GM21360 (cell line): Measurements from ENCODE around the gene IFT122.
"Not testable (repeated sequence)": the region's sequence is repeated elsewhere in the genome, so short reads cannot be mapped to it uniquely, and the experiment has no call there.

Source experiments
- ATAC-seq: cut with Tn5 transposase; IDR thresholded peaks from one replicate; pipeline ENCODE4 v1.9.1; 2021; ENCODE audit warnings: mild to moderate bottlenecking, moderate library complexity; ENCODE audit not compliant: unreplicated experiment

The IFT122 gene

GRCh38 chr3:129473067-129473768 is 33.2 kb downstream of the IFT122 start:
- ATAC-seq, result no peak

GRCh38 chr3:129473769-129474152 is 33.7 kb downstream of the IFT122 start:
- ATAC-seq, result no peak

- no peak for ATAC-seq
These were observed 35.2 kb downstream of the IFT122 start for GRCh38 chr3:129474984-129475804.

GRCh38 chr3:129475863-129476262 is 35.8 kb downstream of the IFT122 start:
- ATAC-seq, result no peak

- no peak for ATAC-seq
These were observed 36.6 kb downstream of the IFT122 start for GRCh38 chr3:129476586-129476985.

GRCh38 chr3:129481225-129481765 is 41.3 kb downstream of the IFT122 start:
- ATAC-seq, result not testable (repeated sequence)

- no peak for ATAC-seq
These were observed 41.8 kb downstream of the IFT122 start for GRCh38 chr3:129481766-129482332.

- no peak for ATAC-seq
These were observed 42.7 kb downstream of the IFT122 start for GRCh38 chr3:129482721-129483120.

GRCh38 chr3:129483870-129484269 is 43.8 kb downstream of the IFT122 start:
- ATAC-seq, result no peak

GRCh38 chr3:129485146-129485545 is 45.1 kb downstream of the IFT122 start:
- not testable (repeated sequence) for ATAC-seq

- ATAC-seq, result no peak
These were observed 46.0 kb downstream of the IFT122 start for GRCh38 chr3:129485721-129486663.

GRCh38 chr3:129486664-129487035 is 46.6 kb downstream of the IFT122 start:
- ATAC-seq, result no peak

GRCh38 chr3:129487183-129487867 is 47.3 kb downstream of the IFT122 start:
- no peak for ATAC-seq

GRCh38 chr3:129487868-129488335 is 47.9 kb downstream of the IFT122 start:
- not testable (repeated sequence) for ATAC-seq

GRCh38 chr3:129489258-129489657 is 49.2 kb downstream of the IFT122 start:
- not testable (repeated sequence) for ATAC-seq

GRCh38 chr3:129490273-129490675 is 50.2 kb downstream of the IFT122 start:
- ATAC-seq, result peak; percentile 65

GRCh38 chr3:129491077-129491476 is 51.1 kb downstream of the IFT122 start:
- ATAC-seq, result not testable (repeated sequence)

- ATAC-seq, result no peak
These were observed 51.8 kb downstream of the IFT122 start for GRCh38 chr3:129491794-129492193.

GRCh38 chr3:129492691-129493090 is 52.7 kb downstream of the IFT122 start:
- no peak for ATAC-seq

- ATAC-seq, result no peak
These were observed 53.2 kb downstream of the IFT122 start for GRCh38 chr3:129493206-129493605.
